Panc1 (cell line): Measurements from ENCODE around the gene CCDC102A. TPM values are rescaled to one million over a fixed set of nuclear protein-coding genes. Genes with fewer than 3 reads are reported as not detected.

Experiments
- ATAC-seq: fragments of 200-7000 bp; cut with Tn5 transposase; 2 replicates; pipeline ENCODE4 v1.9.1; 2020; ENCODE audit warnings: mild to moderate bottlenecking, moderate library complexity
- BruUV-seq: library from RNA; stranded (reverse); fragments of 400-500 nt; replicated peaks from 2 replicates; lab custom pipeline; 2021; lab: Mats Ljungman, UMichigan
- CTCF ChIA-PET: fragments of 300-600 bp; sonication (Branson Sonifier 250); formaldehyde crosslinking; loops from one replicate; lab custom pipeline; 2022; ENCODE audit warnings: antibody characterized with exemption; lab: Charles Lee
- POLR2A ChIA-PET: fragments of 300-600 bp; sonication (Branson Sonifier 250); formaldehyde crosslinking; loops from one replicate; lab custom pipeline; 2022; ENCODE audit warnings: antibody characterized with exemption; lab: Charles Lee
- DNase-seq: peaks from one replicate; pipeline ENCODE4 v3.0.0-alpha.2; 2010; ENCODE audit warnings: low read depth, low spot score
- H3K27ac ChIP-seq: 2 replicates; pipeline ENCODE4 v1.5.1; 2011; ENCODE audit warnings: mild to moderate bottlenecking, low read length, inconsistent platforms
- H3K27me3 ChIP-seq: fragments of 200-500 bp; sonication (Bioruptor generic); 2 replicates; pipeline ENCODE4 v1.6.0; 2014; ENCODE audit warnings: low read length, inconsistent platforms; ENCODE audit not compliant: control insufficient read depth, insufficient read depth
- H3K36me3 ChIP-seq: fragments of 200-500 bp; sonication (Bioruptor generic); 2 replicates; pipeline ENCODE4 v1.5.1; 2014; ENCODE audit warnings: inconsistent platforms, mild to moderate bottlenecking, low read length, moderate library complexity; ENCODE audit not compliant: control insufficient read depth, insufficient read depth
- H3K4me1 ChIP-seq: 2 replicates; pipeline ENCODE4 v1.5.1; 2011; ENCODE audit warnings: inconsistent platforms, mild to moderate bottlenecking, low read length, moderate library complexity; ENCODE audit not compliant: control insufficient read depth, insufficient read depth
- H3K4me3 ChIP-seq, 2 experiments: 2 replicates each; pipeline ENCODE4 v1.5.1; 2011 to 2012; ENCODE audit warnings: low read depth in 2 of 2, low read length in 2 of 2, mild to moderate bottlenecking in 2 of 2, inconsistent platforms in 1 of 2, moderate library complexity in 1 of 2
- H3K9me3 ChIP-seq: fragments of 200-500 bp; sonication (Bioruptor generic); 2 replicates; pipeline ENCODE4 v1.5.1; 2014; ENCODE audit warnings: low read depth, mild to moderate bottlenecking, inconsistent platforms, low read length, moderate library complexity; ENCODE audit not compliant: control insufficient read depth, insufficient read depth
- CTCF ChIP-seq: fragments of 450-650 bp; IDR thresholded peaks from 2 replicates; pipeline ENCODE4 v1.5.1; 2017; ENCODE audit warnings: mild to moderate bottlenecking
- POLR2AphosphoS5 ChIP-seq: IDR thresholded peaks from 2 replicates; pipeline ENCODE4 v1.6.1; 2012; ENCODE audit warnings: mild to moderate bottlenecking, low read depth, low read length, moderate library complexity
- SIN3A ChIP-seq: IDR thresholded peaks from 2 replicates; pipeline ENCODE4 v1.6.1; 2012; ENCODE audit warnings: low read depth, mild to moderate bottlenecking, low read length, moderate library complexity, borderline replicate concordance; ENCODE audit not compliant: insufficient read depth
- TCF7L2 ChIP-seq: IDR thresholded peaks from 2 replicates; pipeline ENCODE4 v1.6.1; 2011; ENCODE audit warnings: mild to moderate bottlenecking, low read depth, low read length, inconsistent platforms
- in situ Hi-C: cut with HindIII; loops from 2 replicates; pipeline ENCODE4 v1.10.0; 2016; ENCODE audit warnings: low sequenced_read_pairs, low pct_unique_long_range_greater_than_20kb
- intact Hi-C: fragments of 100-400 bp; cut with micrococcal nuclease; formaldehyde crosslinking; loops from one replicate; pipeline ENCODE4 v1.10.0; 2022; ENCODE audit not compliant: unreplicated experiment
- total RNA-seq: library from RNA; stranded (reverse); gene quantifications from one replicate; pipeline ENCODE4 v1.2.1, GENCODE V29; 2021; ENCODE audit not compliant: unreplicated experiment
- TF ChIP-seq, protein P1 (sequence below), 2 experiments: IDR thresholded peaks; 2 replicates each; pipeline ENCODE4 v1.6.1; 2011 to 2012; ENCODE audit warnings: low read depth in 2 of 2, control low read depth in 1 of 2, low read length in 1 of 2, mild to moderate bottlenecking in 1 of 2, moderate library complexity in 1 of 2; ENCODE audit not compliant: insufficient read depth in 1 of 2

Gene CCDC102A
- total RNA-seq, 1 experiment from 2014 or later = 12.9 TPM

GRCh38 chr16:57566436-57566835, 30.1 kb upstream of the CCDC102A start:
- ChIA-PET CTCF (no interaction called here), POLR2A (interaction anchor here (0.5 kb wide), 1 partner anchor 119 kb away, joined by 3 read pairs; the partner anchor contains the start of genes CIAPIN1 and COQ9)
- TF ChIP-seq SIN3A = no peak
- TF ChIP-seq TCF7L2 = no peak
- TF ChIP-seq POLR2AphosphoS5 = no peak
- TF ChIP-seq CTCF = no peak
- TF ChIP-seq, protein P1, sequence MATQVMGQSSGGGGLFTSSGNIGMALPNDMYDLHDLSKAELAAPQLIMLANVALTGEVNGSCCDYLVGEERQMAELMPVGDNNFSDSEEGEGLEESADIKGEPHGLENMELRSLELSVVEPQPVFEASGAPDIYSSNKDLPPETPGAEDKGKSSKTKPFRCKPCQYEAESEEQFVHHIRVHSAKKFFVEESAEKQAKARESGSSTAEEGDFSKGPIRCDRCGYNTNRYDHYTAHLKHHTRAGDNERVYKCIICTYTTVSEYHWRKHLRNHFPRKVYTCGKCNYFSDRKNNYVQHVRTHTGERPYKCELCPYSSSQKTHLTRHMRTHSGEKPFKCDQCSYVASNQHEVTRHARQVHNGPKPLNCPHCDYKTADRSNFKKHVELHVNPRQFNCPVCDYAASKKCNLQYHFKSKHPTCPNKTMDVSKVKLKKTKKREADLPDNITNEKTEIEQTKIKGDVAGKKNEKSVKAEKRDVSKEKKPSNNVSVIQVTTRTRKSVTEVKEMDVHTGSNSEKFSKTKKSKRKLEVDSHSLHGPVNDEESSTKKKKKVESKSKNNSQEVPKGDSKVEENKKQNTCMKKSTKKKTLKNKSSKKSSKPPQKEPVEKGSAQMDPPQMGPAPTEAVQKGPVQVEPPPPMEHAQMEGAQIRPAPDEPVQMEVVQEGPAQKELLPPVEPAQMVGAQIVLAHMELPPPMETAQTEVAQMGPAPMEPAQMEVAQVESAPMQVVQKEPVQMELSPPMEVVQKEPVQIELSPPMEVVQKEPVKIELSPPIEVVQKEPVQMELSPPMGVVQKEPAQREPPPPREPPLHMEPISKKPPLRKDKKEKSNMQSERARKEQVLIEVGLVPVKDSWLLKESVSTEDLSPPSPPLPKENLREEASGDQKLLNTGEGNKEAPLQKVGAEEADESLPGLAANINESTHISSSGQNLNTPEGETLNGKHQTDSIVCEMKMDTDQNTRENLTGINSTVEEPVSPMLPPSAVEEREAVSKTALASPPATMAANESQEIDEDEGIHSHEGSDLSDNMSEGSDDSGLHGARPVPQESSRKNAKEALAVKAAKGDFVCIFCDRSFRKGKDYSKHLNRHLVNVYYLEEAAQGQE (IDR thresholded peaks at IDR 0.05; ENCODE audit: insufficient read depth in 1 of 2, low read depth in 2 of 2, low read length in 1 of 2) = no peak
- no peak for ATAC-seq
- intact Hi-C loops = no loop called here
- Histone ChIP-seq H3K27me3 (no peaks in the 10 kb centered on the region), H3K27ac (no peak overlapping the region), H3K36me3 (no peaks in the 10 kb centered on the region), H3K4me3 (no peak overlapping the region), H3K9me3 (no peaks in the 10 kb centered on the region), H3K4me1 (no peaks in the 10 kb centered on the region)
- in situ Hi-C loops = no loop called here
- no peak for DNase-seq
- BruUV-seq = no TSS peak

DNA sequence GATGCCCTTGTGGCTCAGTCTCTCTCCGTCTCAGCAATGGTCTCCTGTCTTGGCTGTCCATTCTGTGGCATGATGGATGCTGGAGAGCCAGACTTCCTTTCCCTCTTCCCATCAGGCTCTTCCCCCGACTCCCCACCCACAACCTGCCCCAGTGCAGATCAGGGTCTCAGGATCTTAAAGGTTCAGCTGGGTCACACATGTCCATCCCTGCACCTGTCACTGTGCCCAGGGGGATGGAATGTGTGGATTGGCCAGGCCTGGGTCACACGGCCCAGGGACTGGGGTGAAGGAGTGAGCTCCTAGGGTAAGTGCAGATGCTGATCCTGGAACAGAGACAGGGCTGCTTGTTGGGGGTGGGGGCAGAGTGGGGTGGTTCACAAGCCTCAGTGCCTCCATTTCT, 29.1 kb upstream of the CCDC102A start:
- H3K4me3 ChIP-seq = no peak overlapping the region
- H3K27me3 ChIP-seq = no peaks in the 10 kb centered on the region
- no peak overlapping the region for H3K27ac ChIP-seq
- H3K4me1 ChIP-seq = no peaks in the 10 kb centered on the region
- ATAC-seq = no peak
- no peak for DNase-seq
- no TSS peak for BruUV-seq
- no peaks in the 10 kb centered on the region for H3K36me3 ChIP-seq
- intact Hi-C loops (no loop called here), in situ Hi-C loops (no loop called here)
- CTCF ChIA-PET = no interaction called here
- POLR2A ChIA-PET = no interaction called here
- no peaks in the 10 kb centered on the region for H3K9me3 ChIP-seq
- TF ChIP-seq CTCF = no peak
- TF ChIP-seq TCF7L2 = no peak
- TF ChIP-seq, protein P1 (IDR thresholded peaks at IDR 0.05; ENCODE audit: insufficient read depth in 1 of 2, low read depth in 2 of 2, low read length in 1 of 2) = no peak
- no peak for TF ChIP-seq POLR2AphosphoS5
- TF ChIP-seq SIN3A = no peak
